A673 (cell line): ENCODE results near the gene PHF24. TPM values are rescaled to one million over a fixed set of nuclear protein-coding genes. Genes with fewer than 3 reads are reported as not detected.

Experiments
- BruUV-seq: library from RNA; stranded (reverse); fragments of 400-500 nt; replicated peaks from 2 replicates; lab custom pipeline; 2021; lab: Mats Ljungman, UMichigan
- CTCF ChIA-PET: fragments of 300-600 bp; sonication (Branson Sonifier 250); formaldehyde crosslinking; loops from one replicate; lab custom pipeline; 2022; ENCODE audit warnings: antibody characterized with exemption; lab: Charles Lee
- POLR2A ChIA-PET: fragments of 300-600 bp; sonication (Branson Sonifier 250); formaldehyde crosslinking; loops from one replicate; lab custom pipeline; 2022; ENCODE audit warnings: antibody characterized with exemption; ENCODE audit not compliant: low non-redundant PET; lab: Charles Lee
- DNase-seq: peaks from one replicate; pipeline ENCODE4 v3.0.0-alpha.2; 2015; ENCODE audit warnings: low spot score
- H3K27ac ChIP-seq: fragments of 200-600 bp; sonication (generic); 2 replicates; pipeline ENCODE4 v1.5.1; 2016; ENCODE audit warnings: mixed run types, low read depth, mild to moderate bottlenecking, mixed read lengths, antibody characterized with exemption, low read length; ENCODE audit not compliant: poor library complexity, severe bottlenecking
- H3K27me3 ChIP-seq: fragments of 200-600 bp; sonication (generic); replicated peaks from 2 replicates; pipeline ENCODE4 v1.6.1; 2017; ENCODE audit warnings: mixed run types, low read depth, mild to moderate bottlenecking, mixed read lengths, antibody characterized with exemption, low read length; ENCODE audit not compliant: insufficient read depth, poor library complexity
- H3K36me3 ChIP-seq: fragments of 200-600 bp; sonication (generic); 2 replicates; pipeline ENCODE4 v1.6.1; 2016; ENCODE audit warnings: mixed run types, mild to moderate bottlenecking, mixed read lengths, antibody characterized with exemption, low read length; ENCODE audit not compliant: insufficient read depth, poor library complexity, severe bottlenecking
- H3K4me1 ChIP-seq: fragments of 200-600 bp; sonication (generic); 2 replicates; pipeline ENCODE4 v1.6.1; 2017; ENCODE audit warnings: mixed run types, mild to moderate bottlenecking, mixed read lengths, antibody characterized with exemption, low read length; ENCODE audit not compliant: insufficient read depth, poor library complexity, severe bottlenecking
- H3K4me3 ChIP-seq: fragments of 200-600 bp; sonication (generic); 2 replicates; pipeline ENCODE4 v1.5.1; 2016; ENCODE audit warnings: low read depth, mixed run types, mild to moderate bottlenecking, mixed read lengths, low read length; ENCODE audit not compliant: poor library complexity, severe bottlenecking
- H3K9me3 ChIP-seq: fragments of 200-600 bp; sonication (generic); 2 replicates; pipeline ENCODE4 v1.6.1; 2016; ENCODE audit warnings: mixed run types, low read depth, mild to moderate bottlenecking, mixed read lengths, antibody characterized with exemption, low read length; ENCODE audit not compliant: poor library complexity, severe bottlenecking
- CTCF ChIP-seq: fragments of 300-800, 200-600 bp; sonication (generic); conservative IDR thresholded peaks from 2 replicates; pipeline ENCODE4 v1.5.1; 2017; ENCODE audit warnings: low read depth, mild to moderate bottlenecking, antibody characterized with exemption, low read length, moderate library complexity, mixed read lengths
- EZH2 ChIP-seq: fragments of 200-600 bp; sonication (generic); IDR thresholded peaks from 2 replicates; pipeline ENCODE4 v1.6.1; 2017; ENCODE audit warnings: borderline replicate concordance, low read depth, mild to moderate bottlenecking, mixed read lengths, antibody characterized with exemption, low read length; ENCODE audit not compliant: poor library complexity, severe bottlenecking
- intact Hi-C: fragments of 100-400 bp; cut with micrococcal nuclease; formaldehyde crosslinking; loops from one replicate; pipeline ENCODE4 v1.10.0; 2022; ENCODE audit not compliant: unreplicated experiment
- total RNA-seq: library from RNA; stranded (reverse); gene quantifications from 2 replicates; pipeline ENCODE4 v1.2.3, GENCODE V29; 2021

Gene PHF24
- total RNA-seq, 1 experiment from 2014 or later, result 0.13 TPM

- TF ChIP-seq EZH2, result no peak
- no peak for TF ChIP-seq CTCF
- intact Hi-C loops, result no loop called here
- DNase-seq, result no peak
- no peaks in the 10 kb centered on the region for H3K4me1 ChIP-seq
- BruUV-seq, result no TSS peak
- POLR2A ChIA-PET, result no interaction called here
- no peak overlapping the region for H3K27ac ChIP-seq
- no peaks in the 10 kb centered on the region for H3K36me3 ChIP-seq
- no peak overlapping the region for H3K4me3 ChIP-seq
- CTCF ChIA-PET, result no interaction called here
- H3K9me3 ChIP-seq, result no peaks in the 10 kb centered on the region
- H3K27me3 ChIP-seq, result peaks cover 62% of the 10 kb centered on the region
Measured at GRCh38 chr9:34964458-34964857, 6.4 kb downstream of the PHF24 start.

GRCh38 chr9:34971146-34971811 is 13.2 kb downstream of the PHF24 start:
- TF ChIP-seq CTCF, result no peak
- no peak for TF ChIP-seq EZH2
- ChIA-PET POLR2A (no interaction called here), CTCF (no interaction called here)
- H3K4me3 ChIP-seq, result no peak overlapping the region
- peaks cover 22% of the 10 kb centered on the region for H3K27me3 ChIP-seq
- H3K4me1 ChIP-seq, result no peaks in the 10 kb centered on the region
- H3K9me3 ChIP-seq, result no peaks in the 10 kb centered on the region
- BruUV-seq, result no TSS peak
- intact Hi-C loops, result no loop called here
- DNase-seq, result no peak
- H3K27ac ChIP-seq, result no peak overlapping the region
- H3K36me3 ChIP-seq, result no peaks in the 10 kb centered on the region

GRCh38 chr9:34974664-34975063 is 16.6 kb downstream of the PHF24 start:
- DNase-seq, result no peak
- TF ChIP-seq EZH2 (no peak), CTCF (no peak)
- no TSS peak for BruUV-seq
- Histone ChIP-seq H3K27me3 (no peaks in the 10 kb centered on the region), H3K27ac (no peak overlapping the region), H3K4me3 (no peak overlapping the region), H3K4me1 (no peaks in the 10 kb centered on the region), H3K9me3 (no peaks in the 10 kb centered on the region), H3K36me3 (no peaks in the 10 kb centered on the region)
- ChIA-PET CTCF (no interaction called here), POLR2A (no interaction called here)
- intact Hi-C loops, result no loop called here
